Glomerular visceral epithelial cell (primary cell): ENCODE results near the gene MALT1.
"Not testable (repeated sequence)": the region's sequence is repeated elsewhere in the genome, so short reads cannot be mapped to it uniquely, and the experiment has no call there.

Source experiments
- DNase-seq: peaks from one replicate; pipeline ENCODE4 v3.0.0-alpha.2; 2016; ENCODE audit errors: extremely low spot score

MALT1 gene

DNA sequence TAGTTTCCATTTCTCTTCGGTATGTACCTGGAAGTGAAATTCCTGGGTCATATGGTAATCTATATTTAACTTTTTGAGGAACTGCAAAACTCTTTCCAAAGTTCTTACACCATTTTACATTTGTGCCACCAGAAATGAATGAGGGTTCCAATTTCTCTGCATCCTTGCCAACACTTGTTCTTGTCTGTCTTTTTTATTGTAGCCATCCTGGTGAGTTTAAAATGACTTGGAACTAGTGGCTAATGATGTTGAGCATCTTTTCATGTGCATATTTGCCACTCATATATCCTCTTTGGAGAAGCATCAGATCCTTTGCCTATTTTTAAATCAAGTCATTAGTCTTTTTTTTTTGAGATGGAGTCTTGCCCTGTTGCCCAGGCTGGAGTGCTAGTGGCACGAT, 59.4 kb downstream of the MALT1 start:
- no peak for DNase-seq

- DNase-seq = no peak
Measured at GRCh38 chr18:58732471-58732870, 61.2 kb downstream of the MALT1 start.

DNA sequence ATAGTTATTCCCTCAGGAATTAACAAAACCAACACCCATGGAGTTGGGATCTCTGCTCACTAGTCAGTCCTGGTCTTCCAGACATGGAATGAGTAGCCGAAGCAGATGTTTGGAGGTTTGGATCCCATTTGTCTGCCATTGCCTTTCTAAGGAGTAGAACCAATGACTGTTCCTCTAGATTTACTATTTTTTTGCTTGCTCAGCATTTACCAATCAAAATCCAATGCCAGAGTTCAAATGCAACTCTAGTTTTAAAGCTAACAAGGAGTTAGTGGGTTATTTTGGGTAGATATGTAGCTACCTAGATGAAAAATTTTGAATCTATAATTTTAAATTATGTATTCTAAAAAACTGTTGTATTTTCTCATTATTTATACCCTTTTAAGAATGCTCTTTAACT, 62.6 kb downstream of the MALT1 start:
- DNase-seq = no peak

DNA sequence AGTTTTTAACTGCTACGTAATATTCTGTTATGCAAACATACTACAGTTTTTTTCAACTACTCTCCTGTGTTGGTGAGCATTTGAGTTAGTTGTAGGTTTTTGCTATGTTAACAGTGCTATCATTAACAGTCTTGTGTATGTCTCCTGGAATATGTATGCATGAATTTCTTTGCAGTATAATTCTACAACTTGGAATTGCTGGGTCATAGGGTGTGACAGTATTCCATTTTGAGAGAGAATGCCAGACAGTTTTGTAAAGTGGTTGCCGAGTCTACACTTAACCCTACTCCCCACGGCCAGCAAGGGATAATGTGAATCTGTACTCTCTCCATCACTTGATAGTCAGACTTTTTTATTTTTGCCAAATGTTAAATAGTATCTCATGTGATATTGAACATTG, 67.1 kb downstream of the MALT1 start:
- no peak for DNase-seq

- DNase-seq = no peak
Measured at GRCh38 chr18:58745914-58746313, 74.6 kb downstream of the MALT1 start.

GRCh38 chr18:58748899-58749595, 77.8 kb downstream of the MALT1 start:
- DNase-seq = no peak

DNA sequence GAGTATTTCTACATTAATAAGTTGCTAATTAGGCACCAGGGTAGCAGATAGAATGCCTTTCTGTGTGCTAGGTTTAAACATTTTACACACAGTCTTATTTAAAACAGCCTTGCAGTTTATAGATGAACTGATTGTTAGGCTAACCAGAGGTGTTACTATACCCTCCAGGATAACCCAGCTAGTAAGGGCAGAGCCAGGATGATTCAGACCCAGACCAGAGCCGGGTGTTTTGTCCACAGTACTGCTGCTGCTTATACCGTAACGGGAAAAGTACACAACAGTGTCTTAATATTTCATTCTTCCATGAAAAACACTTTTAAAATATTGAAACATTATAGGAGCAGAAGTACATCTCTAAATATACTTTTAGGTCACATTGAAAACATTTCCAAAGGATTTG, 82.7 kb downstream of the MALT1 start:
- peak; percentile 17 for DNase-seq

GRCh38 chr18:58754544-58755068, 83.3 kb downstream of the MALT1 start:
- DNase-seq = no peak

- DNase-seq = peak; percentile 7
Measured at GRCh38 chr18:58755304-58756010, 84.2 kb downstream of the MALT1 start.

DNA sequence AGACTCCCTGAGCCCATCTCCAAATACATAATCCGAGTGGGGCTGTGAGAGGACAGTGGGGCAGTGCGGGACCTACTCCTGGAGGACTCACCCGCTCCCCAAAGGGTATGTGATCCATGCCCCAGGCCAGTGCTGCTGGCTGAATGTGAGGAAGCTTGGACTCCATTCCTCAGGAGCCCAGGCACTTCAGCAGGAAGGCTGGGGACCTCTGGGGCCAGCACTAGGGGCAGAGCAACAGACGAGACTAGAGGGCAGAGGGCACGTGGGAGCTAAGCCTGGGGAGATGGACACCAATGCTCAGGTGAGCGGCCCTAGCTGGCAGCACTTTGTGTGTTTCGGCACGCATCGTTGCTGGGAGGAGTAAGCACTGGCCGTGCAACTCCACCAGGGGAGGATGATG, 84.9 kb downstream of the MALT1 start:
- no peak for DNase-seq

DNA sequence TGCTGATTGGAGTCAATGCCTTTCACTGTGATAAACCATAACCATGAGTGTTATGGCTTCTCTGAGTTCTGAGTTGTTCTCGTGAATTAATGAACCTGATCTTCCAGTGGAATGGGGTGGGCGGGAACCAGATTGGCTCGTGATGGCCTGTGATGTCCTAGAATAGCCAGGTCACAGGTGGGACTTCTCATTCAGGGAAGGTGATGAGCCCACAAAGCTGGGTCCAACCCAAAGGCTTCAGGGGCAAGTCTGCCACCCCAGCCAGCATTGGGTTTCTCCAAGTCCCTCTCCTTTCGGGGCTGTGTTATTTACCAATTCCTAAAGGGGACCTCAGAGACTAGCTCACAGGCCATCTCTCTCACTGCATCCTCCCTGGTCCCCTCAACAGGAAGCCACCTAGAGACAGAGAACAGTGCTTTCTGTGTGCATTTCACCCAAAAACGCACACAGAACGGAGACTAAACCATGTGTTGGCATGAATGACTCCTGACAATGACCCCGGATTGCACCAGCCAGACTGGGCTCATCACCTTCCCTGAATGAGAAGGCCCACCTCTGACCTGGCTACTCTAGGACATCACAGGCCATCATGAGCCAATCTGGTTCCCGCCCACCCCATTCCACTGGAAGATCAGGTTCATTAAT, 85.5 kb downstream of the MALT1 start:
- DNase-seq = peak; percentile 7

DNA sequence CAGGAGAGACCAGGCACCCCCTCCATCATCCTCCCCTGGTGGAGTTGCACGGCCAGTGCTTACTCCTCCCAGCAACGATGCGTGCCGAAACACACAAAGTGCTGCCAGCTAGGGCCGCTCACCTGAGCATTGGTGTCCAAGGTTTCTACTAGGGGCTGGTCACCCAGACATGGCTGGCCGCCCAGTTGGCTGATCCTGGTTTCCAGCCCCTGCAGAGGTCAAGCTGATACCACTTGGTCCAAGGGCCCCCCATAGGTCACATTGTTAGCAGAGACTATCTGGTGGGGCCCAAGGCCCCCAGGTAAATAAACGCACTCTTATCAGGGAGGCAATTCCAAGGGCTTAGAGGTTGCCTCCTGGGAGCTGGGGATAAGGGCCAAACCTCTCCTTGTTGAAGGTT, 86.1 kb downstream of the MALT1 start:
- DNase-seq = not testable (repeated sequence)

- DNase-seq = peak; percentile 11
Measured at GRCh38 chr18:58758046-58758445, 86.8 kb downstream of the MALT1 start.

DNA sequence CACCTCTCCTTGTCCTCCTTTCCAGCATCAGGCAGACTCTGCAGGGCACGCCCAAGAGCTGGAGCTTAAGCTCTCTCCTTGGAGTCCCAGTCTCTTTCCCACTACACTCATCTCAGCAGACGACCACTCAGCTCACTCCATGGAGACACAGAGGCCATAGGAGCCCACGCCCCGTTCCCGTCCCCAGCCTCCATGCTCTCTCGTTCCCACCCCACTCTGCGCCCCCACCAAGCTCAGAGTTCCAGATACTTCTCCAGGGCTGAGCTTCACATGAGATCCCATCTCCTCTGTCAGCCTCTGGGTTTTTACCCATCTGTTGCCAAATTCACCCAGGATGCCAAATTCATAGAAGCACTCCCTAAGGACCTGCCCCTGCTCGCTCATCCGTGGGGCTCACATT, 87.3 kb downstream of the MALT1 start:
- peak; percentile 7 for DNase-seq

DNA sequence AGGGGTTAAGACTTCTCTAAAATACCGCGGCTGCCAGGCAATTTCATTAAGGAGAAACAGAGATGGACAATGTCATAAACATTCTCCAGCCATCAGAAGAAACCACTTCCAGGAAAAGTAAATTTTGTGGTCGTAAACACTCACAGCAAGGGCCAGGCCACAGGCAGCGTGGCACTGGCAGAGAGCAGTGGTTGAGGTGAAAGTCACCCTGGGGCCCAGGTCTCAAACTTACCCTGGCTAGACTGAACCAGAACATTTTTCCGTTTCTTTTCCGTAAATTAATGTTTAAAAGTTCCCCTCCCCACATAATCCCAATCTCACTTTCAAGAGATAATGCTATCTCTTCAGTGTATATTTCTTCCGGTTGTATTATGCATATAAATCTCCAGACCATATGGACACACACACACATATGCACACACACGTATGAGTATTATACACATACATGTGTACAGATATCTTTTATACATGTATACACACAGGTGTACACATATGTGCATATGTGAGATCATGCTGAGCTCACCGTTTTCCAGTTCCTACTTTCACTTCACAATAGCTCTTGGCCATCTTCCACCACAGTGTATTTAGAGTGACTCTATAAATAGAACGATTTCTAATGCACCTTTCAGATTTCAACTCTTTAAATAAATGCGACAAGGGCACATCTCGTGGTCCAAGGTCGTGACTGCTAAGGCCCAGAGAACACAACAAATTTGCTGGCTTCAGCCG, 90.1 kb downstream of the MALT1 start:
- DNase-seq = no peak

GRCh38 chr18:58761970-58762780, 90.9 kb downstream of the MALT1 start:
- no peak for DNase-seq

GRCh38 chr18:58762781-58763171, 91.5 kb downstream of the MALT1 start:
- DNase-seq = no peak

DNA sequence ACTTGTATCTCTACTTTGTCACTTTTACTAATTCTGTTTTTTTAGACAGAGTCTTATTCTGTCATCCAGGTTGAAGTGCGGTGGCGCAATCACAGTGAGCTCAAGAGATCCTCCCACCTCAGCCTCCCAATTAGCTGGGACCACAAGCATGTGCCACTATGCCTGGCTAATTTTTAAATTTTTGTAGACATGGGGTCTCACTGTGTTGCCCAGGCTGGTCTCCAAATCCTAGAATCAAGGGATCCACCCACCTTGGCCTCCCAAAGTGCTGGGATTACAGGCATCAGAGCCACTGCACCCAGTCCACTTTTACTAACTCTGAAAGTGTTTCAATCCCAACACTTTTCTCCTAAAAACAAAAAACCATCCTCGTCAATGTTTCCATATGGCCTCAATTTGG, 94.9 kb downstream of the MALT1 start:
- no peak for DNase-seq

- DNase-seq = no peak
Measured at GRCh38 chr18:58766946-58767345, 95.7 kb downstream of the MALT1 start.

GRCh38 chr18:58768293-58768974, 97.2 kb downstream of the MALT1 start:
- peak; percentile 72 for DNase-seq

- DNase-seq = no peak
Measured at GRCh38 chr18:58769321-58769720, 98.1 kb downstream of the MALT1 start.
